Stimulated activated CD4-positive, alpha-beta T cell treated with anti-CD3 and anti-CD28 coated beads, Interleukin-4, amount 100 ng/mL, for 24 hours (primary cell): ENCODE data around the gene THAP3.

Source experiments
- DNase-seq: peaks from one replicate; pipeline ENCODE4 v3.0.0-alpha.2; 2020

Gene THAP3

DNA sequence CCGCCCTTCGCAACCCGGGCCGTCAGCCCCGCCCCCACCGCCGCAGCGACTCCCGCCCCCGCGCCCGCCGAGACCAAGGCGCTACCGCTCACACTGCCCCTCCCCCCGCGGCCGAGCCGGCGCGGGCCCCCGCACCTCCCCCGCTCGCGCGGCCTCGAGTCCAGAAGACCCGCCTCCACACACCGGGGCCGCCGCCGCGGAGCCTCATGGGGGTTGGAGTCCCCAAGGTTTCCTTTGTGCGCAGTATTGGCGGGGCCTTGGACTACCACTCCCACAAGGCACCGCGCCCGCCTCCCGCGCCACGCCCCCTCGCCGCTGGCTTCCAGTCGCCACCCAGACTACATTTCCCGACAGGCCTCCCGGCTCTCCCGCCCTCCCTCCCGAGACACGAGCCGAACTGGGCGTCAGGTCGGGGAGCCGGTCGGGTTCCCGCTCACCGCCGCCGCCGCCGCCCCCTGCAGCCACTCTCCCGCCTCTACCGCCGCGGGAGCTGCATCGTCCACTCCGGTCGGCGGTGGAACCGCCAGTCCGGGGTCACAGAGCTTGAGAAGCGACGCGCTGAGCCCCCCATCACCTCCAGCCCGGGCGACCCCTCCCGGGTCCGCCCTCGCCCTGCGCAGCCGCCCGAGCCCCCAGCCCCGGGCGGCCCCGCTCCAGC lies 11.2 kb upstream of the THAP3 start, which contains the start of gene PHF13:
Gene PHF13 (plus strand): TSS at position 371 of the 658 bp plus-strand sequence. CDS start 336 bp downstream, outside the sequence.
- peak; percentile 100 for DNase-seq

DNA sequence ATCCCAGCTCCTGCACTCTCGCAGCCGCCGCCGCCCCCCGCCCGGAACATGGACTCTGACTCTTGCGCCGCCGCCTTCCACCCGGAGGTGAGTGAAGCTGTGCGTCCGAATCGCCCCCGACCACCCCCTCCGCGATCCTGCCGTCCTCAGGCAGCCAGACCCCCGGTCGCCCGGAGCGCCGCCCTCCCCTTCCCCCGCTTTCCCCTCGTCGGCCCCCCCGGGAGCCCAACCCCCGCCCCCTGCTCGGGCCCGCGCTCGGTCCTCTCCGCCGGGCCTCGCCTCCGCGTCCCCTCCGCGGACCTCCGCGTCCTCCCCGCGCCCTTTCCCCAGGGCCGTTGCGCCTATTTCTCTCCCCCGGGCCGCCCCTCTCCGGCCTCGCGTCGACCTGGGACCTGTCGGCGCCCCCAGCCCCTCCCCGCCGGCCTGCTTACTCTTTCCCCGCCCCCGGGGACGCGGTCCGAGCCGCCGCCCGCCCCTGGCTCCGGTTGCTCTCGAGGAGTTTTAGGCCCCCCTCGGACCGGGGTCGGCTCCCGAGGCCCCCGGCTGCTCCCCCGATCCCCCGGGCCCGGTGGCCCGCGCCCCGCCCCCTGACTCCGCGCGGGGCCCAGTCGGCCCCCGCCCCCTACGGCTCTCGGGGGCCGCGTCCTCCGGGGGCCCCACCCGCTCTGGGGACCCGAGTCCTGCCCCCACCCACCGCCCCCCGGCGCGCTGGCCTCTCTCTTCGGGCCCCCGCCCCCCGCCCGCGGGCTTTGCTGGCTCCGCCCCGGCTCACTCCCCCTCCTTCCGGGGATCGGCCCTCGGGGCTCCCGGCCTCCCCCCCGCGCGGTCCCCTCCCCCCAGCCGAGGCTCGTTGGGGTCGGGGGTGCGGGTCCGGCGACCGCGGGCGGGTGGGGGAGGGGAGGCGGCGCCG lies 10.4 kb upstream of the THAP3 start:
- peak; percentile 56 for DNase-seq

DNA sequence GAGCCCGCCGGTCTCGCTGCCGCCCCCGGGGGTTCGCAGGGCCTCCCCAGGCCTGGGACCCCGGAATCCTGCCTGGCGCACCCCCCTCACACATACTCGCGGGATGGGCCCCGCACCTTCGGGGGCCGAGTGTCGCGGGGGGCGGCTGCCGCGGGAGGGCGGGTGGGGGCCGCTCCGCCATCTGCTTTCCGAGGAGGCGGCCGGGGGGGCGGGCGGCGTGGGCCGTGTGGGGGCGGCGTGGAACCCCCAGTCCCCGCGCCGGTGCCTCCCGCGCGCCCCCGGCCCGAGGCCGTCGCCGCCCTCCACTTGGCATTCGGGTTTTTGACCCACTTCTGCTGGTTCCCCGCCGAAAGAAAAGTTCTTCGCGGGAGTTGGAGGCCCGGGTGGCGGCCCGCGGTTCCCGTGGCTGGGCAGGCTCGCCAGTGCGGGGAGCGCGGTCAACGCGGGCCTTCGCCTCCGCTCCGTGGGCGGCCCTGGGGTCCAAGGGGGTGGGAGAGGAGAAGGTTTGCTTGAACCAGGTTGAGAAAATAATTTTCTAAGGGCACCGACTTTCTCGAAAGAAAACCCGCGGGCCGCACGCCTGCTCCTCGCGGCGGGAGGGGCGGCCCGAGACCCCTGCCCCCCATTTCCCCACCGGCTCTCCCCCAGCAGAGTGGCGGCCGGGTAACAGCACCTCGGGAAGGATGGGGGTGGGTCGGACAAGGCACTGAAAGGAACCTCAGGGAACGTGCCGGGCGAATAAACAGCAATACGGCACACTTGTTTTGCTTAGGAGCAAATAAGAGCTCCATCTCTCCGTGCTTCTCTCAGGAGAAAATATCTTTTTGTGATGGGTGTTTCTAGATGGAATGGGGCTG lies 9.5 kb upstream of the THAP3 start:
- no peak for DNase-seq

- DNase-seq, result no peak
Measured at GRCh38 chr1:6619045-6619444, 5.6 kb upstream of the THAP3 start.

DNA sequence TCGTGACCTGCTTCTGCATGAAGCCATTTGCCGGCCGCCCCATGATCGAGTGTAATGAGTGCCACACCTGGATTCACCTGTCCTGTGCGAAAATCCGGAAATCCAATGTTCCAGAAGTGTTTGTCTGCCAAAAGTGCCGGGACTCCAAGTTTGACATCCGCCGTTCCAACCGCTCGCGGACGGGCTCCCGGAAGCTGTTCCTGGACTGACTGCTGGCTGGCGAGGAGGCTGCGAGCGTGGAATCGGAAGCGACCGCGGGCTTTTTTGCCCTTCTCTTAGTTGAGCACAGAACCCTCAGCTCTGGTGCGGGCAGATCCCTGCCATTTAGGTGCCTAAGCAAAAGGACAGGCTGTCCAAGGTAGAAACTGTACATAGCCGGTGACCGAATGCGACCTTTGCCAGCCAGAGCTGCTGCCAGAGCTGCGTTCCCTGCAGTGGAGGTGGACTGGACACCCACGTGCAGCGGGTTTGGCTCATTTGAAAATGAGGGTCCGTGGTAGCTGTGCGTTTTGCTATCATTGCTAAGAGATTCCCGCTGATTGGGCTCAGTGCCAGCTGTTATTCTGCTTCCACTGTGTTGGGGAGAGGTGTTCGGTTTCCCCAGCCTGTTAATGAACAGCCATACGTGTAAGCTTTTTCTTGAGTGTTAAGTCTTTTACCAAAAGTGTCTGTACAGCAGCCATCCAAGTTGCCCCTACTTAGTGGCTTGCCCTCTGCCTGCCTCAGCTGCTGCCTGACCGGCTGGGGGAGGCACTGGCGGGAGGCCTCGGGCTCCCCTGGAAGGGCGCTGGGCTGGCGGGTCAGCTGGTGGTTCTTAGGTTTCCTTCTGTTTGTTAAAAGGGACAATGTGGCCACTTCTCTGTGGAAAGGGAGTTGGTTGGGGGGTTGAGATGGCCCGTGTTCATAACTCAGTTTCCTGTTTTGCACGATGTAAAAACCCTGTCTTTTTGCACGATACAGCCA lies 3.0 kb upstream of the THAP3 start:
- DNase-seq, result no peak

GRCh38 chr1:6622396-6623152 lies 2.1 kb upstream of the THAP3 start:
- DNase-seq, result no peak

- no peak for DNase-seq
Measured at GRCh38 chr1:6623269-6623965, 1.3 kb upstream of the THAP3 start.

- no peak for DNase-seq
Measured at GRCh38 chr1:6625584-6626149, 999 bp downstream of the THAP3 start.

- DNase-seq, result no peak
Measured at GRCh38 chr1:6627031-6627430, 2.4 kb downstream of the THAP3 start.

DNA sequence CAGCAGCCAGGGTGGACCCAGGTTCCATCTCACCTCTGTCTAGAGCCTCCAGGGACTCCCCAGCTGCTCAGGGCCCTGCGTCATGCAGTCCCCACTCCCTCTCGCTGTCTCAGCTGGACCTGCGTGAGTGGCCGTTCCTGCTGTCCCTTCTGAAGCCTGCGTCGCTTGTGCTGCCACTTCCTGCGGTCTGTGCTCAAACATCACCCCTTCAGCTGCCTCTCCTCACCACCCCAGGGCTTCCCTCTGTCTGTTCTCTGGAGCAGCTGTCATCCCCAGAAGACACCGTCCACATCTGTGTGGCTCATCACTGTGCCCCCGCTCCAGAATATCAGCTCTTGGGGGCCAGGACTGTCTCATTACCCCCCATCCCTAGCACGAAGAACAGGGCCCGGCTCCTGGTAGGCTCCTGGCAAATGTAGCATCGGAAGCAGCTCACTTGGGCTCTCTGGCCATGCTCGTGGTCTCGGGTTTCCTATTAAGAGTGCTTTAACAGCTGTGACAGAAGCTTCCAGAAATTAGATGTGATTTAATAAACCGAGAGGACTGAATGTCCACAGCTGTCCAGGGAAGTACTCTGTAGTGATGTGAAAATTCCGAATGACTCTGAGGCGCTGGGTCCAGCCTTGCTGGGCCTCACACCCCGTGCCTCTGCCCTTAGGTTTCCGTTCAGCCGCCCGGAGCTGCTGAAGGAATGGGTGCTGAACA lies 3.3 kb downstream of the THAP3 start:
- DNase-seq, result no peak

- no peak for DNase-seq
Measured at GRCh38 chr1:6628971-6629479, 4.4 kb downstream of the THAP3 start.

GRCh38 chr1:6630027-6630426 lies 5.4 kb downstream of the THAP3 start:
- DNase-seq, result no peak

- no peak for DNase-seq
Measured at GRCh38 chr1:6631058-6631457, 6.4 kb downstream of the THAP3 start.

- DNase-seq, result no peak
Measured at GRCh38 chr1:6632588-6633514, 8.2 kb downstream of the THAP3 start.

DNA sequence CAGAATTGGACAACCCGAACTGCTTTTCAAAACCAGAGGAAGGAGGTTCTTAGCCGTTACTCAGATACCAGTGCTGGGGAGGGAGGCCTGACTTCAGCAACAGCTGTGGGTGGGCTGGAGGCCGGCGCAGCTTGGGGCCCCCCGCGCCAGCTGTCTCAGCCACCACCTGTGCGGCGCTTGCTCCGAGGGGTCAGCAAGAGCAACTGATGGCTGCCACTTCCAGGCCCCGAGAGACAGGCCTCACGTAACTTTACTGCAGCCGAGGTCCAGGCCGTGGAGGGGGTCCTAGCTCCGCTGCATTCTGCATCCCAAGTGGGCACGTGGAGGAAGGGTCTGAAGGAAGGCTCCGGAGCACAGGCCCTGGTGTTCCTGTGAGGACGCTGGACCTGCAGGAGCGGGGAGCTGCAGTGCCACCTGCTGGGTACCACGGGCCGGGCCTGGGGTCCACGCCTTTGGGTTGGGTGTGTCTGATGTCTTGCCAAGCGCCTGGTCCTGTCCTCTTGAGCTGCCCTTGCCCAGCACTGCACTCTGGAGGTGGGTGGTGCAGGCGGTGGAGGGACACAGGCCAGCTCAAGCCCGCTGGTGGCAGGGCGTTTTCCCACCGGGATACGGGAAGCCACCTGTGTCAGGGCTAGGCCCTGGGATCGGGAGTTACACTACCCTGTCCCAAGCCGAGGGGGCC lies 9.8 kb downstream of the THAP3 start:
- peak; percentile 53 for DNase-seq

DNA sequence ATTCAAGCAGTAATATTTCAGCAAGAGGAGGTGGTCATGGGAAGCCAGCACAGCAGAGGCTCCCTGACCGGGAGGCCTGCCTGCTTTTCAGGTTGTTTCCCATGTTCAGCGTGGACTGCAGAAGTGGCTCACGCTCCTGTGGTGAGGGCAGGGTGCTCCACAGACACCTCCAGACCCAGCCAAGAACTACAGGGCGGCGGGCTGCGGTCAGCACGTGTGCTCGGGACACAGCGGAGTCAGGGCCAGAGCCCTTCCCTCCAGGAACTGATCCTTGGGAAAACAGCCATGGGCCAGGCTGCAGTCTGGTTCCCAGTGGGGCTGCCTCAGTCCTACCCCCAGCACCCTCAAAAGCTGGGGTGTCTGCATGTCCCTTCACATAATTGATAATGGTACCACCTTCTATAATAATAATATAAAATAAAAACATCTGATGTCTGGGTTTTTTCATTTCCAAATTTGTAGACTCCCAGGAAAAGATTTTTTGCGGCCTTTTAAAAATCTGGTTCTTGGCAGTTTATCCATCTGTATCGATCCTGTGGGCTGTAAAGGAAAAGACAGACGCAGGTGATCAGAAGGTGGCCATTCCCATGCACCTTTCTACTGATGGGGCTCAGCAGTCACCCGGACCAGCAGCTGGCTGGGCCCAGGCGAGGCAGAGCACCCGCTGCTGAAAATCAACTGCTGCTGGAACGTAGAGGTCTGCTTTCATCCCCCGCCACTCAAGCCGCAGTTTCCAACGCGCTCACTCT lies 10.7 kb downstream of the THAP3 start:
- no peak for DNase-seq
